Panc1 (cell line): ENCODE results near the gene PRIMPOL. TPM values are rescaled to one million over a fixed set of nuclear protein-coding genes. Genes with fewer than 3 reads are reported as not detected.

Experiments used
- ATAC-seq: fragments of 200-7000 bp; cut with Tn5 transposase; 2 replicates; pipeline ENCODE4 v1.9.1; 2020; ENCODE audit warnings: mild to moderate bottlenecking, moderate library complexity
- BruUV-seq: library from RNA; stranded (reverse); fragments of 400-500 nt; replicated peaks from 2 replicates; lab custom pipeline; 2021; lab: Mats Ljungman, UMichigan
- CTCF ChIA-PET: fragments of 300-600 bp; sonication (Branson Sonifier 250); formaldehyde crosslinking; loops from one replicate; lab custom pipeline; 2022; ENCODE audit warnings: antibody characterized with exemption; lab: Charles Lee
- POLR2A ChIA-PET: fragments of 300-600 bp; sonication (Branson Sonifier 250); formaldehyde crosslinking; loops from one replicate; lab custom pipeline; 2022; ENCODE audit warnings: antibody characterized with exemption; lab: Charles Lee
- DNase-seq: peaks from one replicate; pipeline ENCODE4 v3.0.0-alpha.2; 2010; ENCODE audit warnings: low read depth, low spot score
- H3K27ac ChIP-seq: 2 replicates; pipeline ENCODE4 v1.5.1; 2011; ENCODE audit warnings: mild to moderate bottlenecking, low read length, inconsistent platforms
- H3K27me3 ChIP-seq: fragments of 200-500 bp; sonication (Bioruptor generic); 2 replicates; pipeline ENCODE4 v1.6.0; 2014; ENCODE audit warnings: low read length, inconsistent platforms; ENCODE audit not compliant: control insufficient read depth, insufficient read depth
- H3K36me3 ChIP-seq: fragments of 200-500 bp; sonication (Bioruptor generic); 2 replicates; pipeline ENCODE4 v1.5.1; 2014; ENCODE audit warnings: inconsistent platforms, mild to moderate bottlenecking, low read length, moderate library complexity; ENCODE audit not compliant: control insufficient read depth, insufficient read depth
- H3K4me1 ChIP-seq: 2 replicates; pipeline ENCODE4 v1.5.1; 2011; ENCODE audit warnings: inconsistent platforms, mild to moderate bottlenecking, low read length, moderate library complexity; ENCODE audit not compliant: control insufficient read depth, insufficient read depth
- H3K4me3 ChIP-seq, 2 experiments: 2 replicates each; pipeline ENCODE4 v1.5.1; 2011 to 2012; ENCODE audit warnings: low read depth in 2 of 2, low read length in 2 of 2, mild to moderate bottlenecking in 2 of 2, inconsistent platforms in 1 of 2, moderate library complexity in 1 of 2
- H3K9me3 ChIP-seq: fragments of 200-500 bp; sonication (Bioruptor generic); 2 replicates; pipeline ENCODE4 v1.5.1; 2014; ENCODE audit warnings: low read depth, mild to moderate bottlenecking, inconsistent platforms, low read length, moderate library complexity; ENCODE audit not compliant: control insufficient read depth, insufficient read depth
- POLR2AphosphoS5 ChIP-seq: IDR thresholded peaks from 2 replicates; pipeline ENCODE4 v1.6.1; 2012; ENCODE audit warnings: mild to moderate bottlenecking, low read depth, low read length, moderate library complexity
- SIN3A ChIP-seq: IDR thresholded peaks from 2 replicates; pipeline ENCODE4 v1.6.1; 2012; ENCODE audit warnings: low read depth, mild to moderate bottlenecking, low read length, moderate library complexity, borderline replicate concordance; ENCODE audit not compliant: insufficient read depth
- TCF7L2 ChIP-seq: IDR thresholded peaks from 2 replicates; pipeline ENCODE4 v1.6.1; 2011; ENCODE audit warnings: mild to moderate bottlenecking, low read depth, low read length, inconsistent platforms
- in situ Hi-C: cut with HindIII; loops from 2 replicates; pipeline ENCODE4 v1.10.0; 2016; ENCODE audit warnings: low sequenced_read_pairs, low pct_unique_long_range_greater_than_20kb
- intact Hi-C: fragments of 100-400 bp; cut with micrococcal nuclease; formaldehyde crosslinking; loops from one replicate; pipeline ENCODE4 v1.10.0; 2022; ENCODE audit not compliant: unreplicated experiment
- total RNA-seq: library from RNA; stranded (reverse); gene quantifications from one replicate; pipeline ENCODE4 v1.2.1, GENCODE V29; 2021; ENCODE audit not compliant: unreplicated experiment
- TF ChIP-seq, protein P1 (sequence below), 2 experiments: IDR thresholded peaks; 2 replicates each; pipeline ENCODE4 v1.6.1; 2011 to 2012; ENCODE audit warnings: low read depth in 2 of 2, control low read depth in 1 of 2, low read length in 1 of 2, mild to moderate bottlenecking in 1 of 2, moderate library complexity in 1 of 2; ENCODE audit not compliant: insufficient read depth in 1 of 2
- TF ChIP-seq, protein P2 (sequence below): fragments of 450-650 bp; IDR thresholded peaks from 2 replicates; pipeline ENCODE4 v1.5.1; 2017; ENCODE audit warnings: mild to moderate bottlenecking

PRIMPOL gene
- total RNA-seq, 1 experiment from 2014 or later: 11.7 TPM

DNA sequence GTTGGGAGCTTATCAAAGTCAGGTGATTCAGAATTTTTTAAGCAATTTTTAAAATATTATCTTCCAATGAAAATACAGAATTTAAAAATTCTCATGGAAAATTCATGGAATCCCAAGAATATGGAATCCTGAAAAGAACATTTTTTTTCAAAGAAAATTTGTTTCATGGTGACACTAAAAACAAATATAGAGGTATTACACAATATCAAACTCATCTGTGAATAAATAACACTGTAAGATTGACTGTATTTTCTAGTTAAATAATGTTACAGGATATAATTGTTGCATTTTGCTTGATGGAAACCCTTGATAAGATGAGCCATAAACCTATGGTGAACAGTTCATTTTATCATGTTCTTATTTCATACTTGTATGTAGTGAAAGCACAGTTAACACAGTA is 11.4 kb downstream of the PRIMPOL start:
- in situ Hi-C loops: no loop called here
- TF ChIP-seq SIN3A (no peak), TCF7L2 (no peak), POLR2AphosphoS5 (no peak)
- TF ChIP-seq, protein P1, sequence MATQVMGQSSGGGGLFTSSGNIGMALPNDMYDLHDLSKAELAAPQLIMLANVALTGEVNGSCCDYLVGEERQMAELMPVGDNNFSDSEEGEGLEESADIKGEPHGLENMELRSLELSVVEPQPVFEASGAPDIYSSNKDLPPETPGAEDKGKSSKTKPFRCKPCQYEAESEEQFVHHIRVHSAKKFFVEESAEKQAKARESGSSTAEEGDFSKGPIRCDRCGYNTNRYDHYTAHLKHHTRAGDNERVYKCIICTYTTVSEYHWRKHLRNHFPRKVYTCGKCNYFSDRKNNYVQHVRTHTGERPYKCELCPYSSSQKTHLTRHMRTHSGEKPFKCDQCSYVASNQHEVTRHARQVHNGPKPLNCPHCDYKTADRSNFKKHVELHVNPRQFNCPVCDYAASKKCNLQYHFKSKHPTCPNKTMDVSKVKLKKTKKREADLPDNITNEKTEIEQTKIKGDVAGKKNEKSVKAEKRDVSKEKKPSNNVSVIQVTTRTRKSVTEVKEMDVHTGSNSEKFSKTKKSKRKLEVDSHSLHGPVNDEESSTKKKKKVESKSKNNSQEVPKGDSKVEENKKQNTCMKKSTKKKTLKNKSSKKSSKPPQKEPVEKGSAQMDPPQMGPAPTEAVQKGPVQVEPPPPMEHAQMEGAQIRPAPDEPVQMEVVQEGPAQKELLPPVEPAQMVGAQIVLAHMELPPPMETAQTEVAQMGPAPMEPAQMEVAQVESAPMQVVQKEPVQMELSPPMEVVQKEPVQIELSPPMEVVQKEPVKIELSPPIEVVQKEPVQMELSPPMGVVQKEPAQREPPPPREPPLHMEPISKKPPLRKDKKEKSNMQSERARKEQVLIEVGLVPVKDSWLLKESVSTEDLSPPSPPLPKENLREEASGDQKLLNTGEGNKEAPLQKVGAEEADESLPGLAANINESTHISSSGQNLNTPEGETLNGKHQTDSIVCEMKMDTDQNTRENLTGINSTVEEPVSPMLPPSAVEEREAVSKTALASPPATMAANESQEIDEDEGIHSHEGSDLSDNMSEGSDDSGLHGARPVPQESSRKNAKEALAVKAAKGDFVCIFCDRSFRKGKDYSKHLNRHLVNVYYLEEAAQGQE (IDR thresholded peaks at IDR 0.05; ENCODE audit: insufficient read depth in 1 of 2, low read depth in 2 of 2, low read length in 1 of 2): no peak
- TF ChIP-seq, protein P2, sequence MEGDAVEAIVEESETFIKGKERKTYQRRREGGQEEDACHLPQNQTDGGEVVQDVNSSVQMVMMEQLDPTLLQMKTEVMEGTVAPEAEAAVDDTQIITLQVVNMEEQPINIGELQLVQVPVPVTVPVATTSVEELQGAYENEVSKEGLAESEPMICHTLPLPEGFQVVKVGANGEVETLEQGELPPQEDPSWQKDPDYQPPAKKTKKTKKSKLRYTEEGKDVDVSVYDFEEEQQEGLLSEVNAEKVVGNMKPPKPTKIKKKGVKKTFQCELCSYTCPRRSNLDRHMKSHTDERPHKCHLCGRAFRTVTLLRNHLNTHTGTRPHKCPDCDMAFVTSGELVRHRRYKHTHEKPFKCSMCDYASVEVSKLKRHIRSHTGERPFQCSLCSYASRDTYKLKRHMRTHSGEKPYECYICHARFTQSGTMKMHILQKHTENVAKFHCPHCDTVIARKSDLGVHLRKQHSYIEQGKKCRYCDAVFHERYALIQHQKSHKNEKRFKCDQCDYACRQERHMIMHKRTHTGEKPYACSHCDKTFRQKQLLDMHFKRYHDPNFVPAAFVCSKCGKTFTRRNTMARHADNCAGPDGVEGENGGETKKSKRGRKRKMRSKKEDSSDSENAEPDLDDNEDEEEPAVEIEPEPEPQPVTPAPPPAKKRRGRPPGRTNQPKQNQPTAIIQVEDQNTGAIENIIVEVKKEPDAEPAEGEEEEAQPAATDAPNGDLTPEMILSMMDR: no peak
- H3K4me3 ChIP-seq: no peak overlapping the region
- no TSS peak for BruUV-seq
- intact Hi-C loops: no loop called here
- H3K27me3 ChIP-seq: no peaks in the 10 kb centered on the region
- peaks cover 4% of the 10 kb centered on the region; the same call in 1 of the 2 replicates for H3K36me3 ChIP-seq
- ChIA-PET CTCF (no interaction called here), POLR2A (no interaction called here)
- H3K27ac ChIP-seq: no peak overlapping the region
- no peaks in the 10 kb centered on the region for H3K9me3 ChIP-seq
- ATAC-seq (no peak), DNase-seq (no peak)
- H3K4me1 ChIP-seq: no peaks in the 10 kb centered on the region

DNA sequence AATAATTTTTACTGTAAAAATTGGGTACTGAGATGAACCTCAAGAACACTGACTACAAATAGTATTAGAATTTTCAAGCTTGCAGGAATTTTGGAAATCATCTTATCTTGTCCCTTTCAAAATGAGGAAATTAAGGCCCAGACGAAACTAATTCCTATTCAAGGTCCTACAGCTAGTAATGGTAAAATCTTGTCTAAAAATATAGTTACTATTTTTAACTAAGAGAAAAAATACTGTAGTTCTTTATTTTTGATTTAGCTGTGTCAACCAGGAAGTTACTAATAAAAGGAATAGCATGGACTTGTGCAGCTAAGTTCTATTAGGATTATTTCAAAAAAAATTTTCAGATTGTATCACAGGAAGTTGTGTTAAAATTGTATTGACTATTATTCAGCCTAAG is 12.7 kb downstream of the PRIMPOL start:
- Histone ChIP-seq H3K27ac (no peak overlapping the region), H3K4me3 (no peak overlapping the region), H3K4me1 (no peaks in the 10 kb centered on the region), H3K9me3 (no peaks in the 10 kb centered on the region), H3K27me3 (no peaks in the 10 kb centered on the region), H3K36me3 (peaks cover 4% of the 10 kb centered on the region; the same call in 1 of the 2 replicates)
- POLR2A ChIA-PET: interaction anchor here (0.7 kb wide), 1 partner anchor 41 kb away, joined by 3 read pairs; no protein-coding TSS in a partner anchor
- no peak for DNase-seq
- CTCF ChIA-PET: no interaction called here
- no peak for ATAC-seq
- intact Hi-C loops (no loop called here), in situ Hi-C loops (no loop called here)
- TF ChIP-seq, protein P2: no peak
- TF ChIP-seq POLR2AphosphoS5 (no peak), SIN3A (no peak)
- BruUV-seq: no TSS peak
